Keratinocyte (primary cell): Measurements from ENCODE around the gene GAL. TPM values are rescaled to one million over a fixed set of nuclear protein-coding genes. Genes with fewer than 3 reads are reported as not detected.

Source experiments
- DNase-seq: peaks from one replicate; pipeline ENCODE4 v3.0.0-alpha.2; 2011; ENCODE audit warnings: low read depth, missing footprints, low spot score
- FAIRE-seq: peaks from 2 replicates; lab custom pipeline; 2011; peaks lifted over from hg19 to GRCh38; lab: Jason Lieb, UNC
- H2AFZ ChIP-seq: 2 replicates; pipeline ENCODE4 v1.6.0; 2012; ENCODE audit warnings: low read length, control low read depth, inconsistent platforms; ENCODE audit not compliant: control insufficient read depth
- H3K27ac ChIP-seq: 2 replicates; pipeline ENCODE4 v1.5.1; 2011; ENCODE audit warnings: low read length; ENCODE audit not compliant: control insufficient read depth, insufficient read depth
- H3K27me3 ChIP-seq: 3 replicates; pipeline ENCODE4 v1.6.0; 2011; ENCODE audit warnings: low read length; ENCODE audit not compliant: control insufficient read depth, insufficient read depth; ENCODE audit errors: extremely low read depth
- H3K36me3 ChIP-seq, 2 experiments: 2 replicates in 1 of 2; 3 replicates in 1 of 2; pipeline ENCODE4 v1.5.1; 2011; ENCODE audit warnings: low read length in 2 of 2, mild to moderate bottlenecking in 1 of 2; ENCODE audit not compliant: control insufficient read depth in 2 of 2, insufficient read depth in 2 of 2; ENCODE audit errors: extremely low read depth in 1 of 2
- H3K4me1 ChIP-seq: 3 replicates; pipeline ENCODE4 v1.5.1; 2011; ENCODE audit warnings: low read length; ENCODE audit not compliant: control insufficient read depth, insufficient read depth; ENCODE audit errors: extremely low read depth
- H3K4me2 ChIP-seq: 3 replicates; pipeline ENCODE4 v1.6.0; 2011; ENCODE audit warnings: low read depth, low read length; ENCODE audit not compliant: control insufficient read depth, insufficient read depth; ENCODE audit errors: extremely low read depth
- H3K4me3 ChIP-seq, 3 experiments: fragments of 200-600 bp in 1 of 3; sonication (generic) in 1 of 3; 2 replicates in 2 of 3; 3 replicates in 1 of 3; pipeline ENCODE4 v1.5.1; 2011 to 2016; ENCODE audit warnings: low read length in 3 of 3, mild to moderate bottlenecking in 3 of 3, control low read depth in 2 of 3, inconsistent platforms in 1 of 3, low read depth in 1 of 3, mixed read lengths in 1 of 3, mixed run types in 1 of 3, moderate library complexity in 1 of 3; ENCODE audit not compliant: control insufficient read depth in 2 of 3, insufficient read depth in 2 of 3; ENCODE audit errors: extremely low read depth in 1 of 3
- H3K79me2 ChIP-seq: 2 replicates; pipeline ENCODE4 v1.6.0; 2012; ENCODE audit warnings: low read length; ENCODE audit not compliant: control insufficient read depth, insufficient read depth
- H3K9ac ChIP-seq: 3 replicates; pipeline ENCODE4 v1.6.0; 2011; ENCODE audit warnings: low read length; ENCODE audit not compliant: control insufficient read depth, insufficient read depth; ENCODE audit errors: extremely low read depth
- H3K9me1 ChIP-seq: 3 replicates; pipeline ENCODE4 v1.6.0; 2011; ENCODE audit warnings: low read length; ENCODE audit not compliant: control insufficient read depth, insufficient read depth; ENCODE audit errors: extremely low read depth
- H3K9me3 ChIP-seq: 2 replicates; pipeline ENCODE4 v1.5.1; 2012; ENCODE audit warnings: low read depth, low read length; ENCODE audit not compliant: control insufficient read depth
- H4K20me1 ChIP-seq: 3 replicates; pipeline ENCODE4 v1.6.0; 2011; ENCODE audit warnings: low read length; ENCODE audit not compliant: control insufficient read depth, insufficient read depth; ENCODE audit errors: extremely low read depth
- CTCF ChIP-seq, 3 experiments: IDR thresholded peaks in 1 of 3; conservative IDR thresholded peaks in 1 of 3; optimal IDR thresholded peaks in 1 of 3; 2 replicates in 2 of 3; 3 replicates in 1 of 3; pipeline versions ENCODE3 to v1.5.1; 2011; ENCODE audit warnings: low read length in 3 of 3, mild to moderate bottlenecking in 3 of 3, moderate library complexity in 2 of 3, control low read depth in 1 of 3, inconsistent platforms in 1 of 3; ENCODE audit not compliant: insufficient read depth in 2 of 3; ENCODE audit errors: extremely low read depth in 1 of 3
- EZH2 ChIP-seq: IDR thresholded peaks from one replicate; pipeline ENCODE4 v1.6.1; 2012; ENCODE audit warnings: inconsistent platforms, mild to moderate bottlenecking, low read length, moderate library complexity
- dilution Hi-C: fragments of 300-500 bp; cut with MboI; formaldehyde crosslinking; loops from one replicate; pipeline ENCODE4 v1.7.0; 2020; ENCODE audit warnings: low sequenced_read_pairs; ENCODE audit not compliant: extremely low pct_ligation_motif_present
- polyA plus RNA-seq, 5 experiments: library from polyadenylated mRNA; depleted of rRNA in 3 of 5; stranded (reverse) in 3 of 5; stranded (forward) in 1 of 5; unstranded in 1 of 5; fragments of >200 nt; gene quantifications; 1 replicate in 1 of 5; 2 replicates in 3 of 5; 3 replicates in 1 of 5; pipeline versions ENCODE4 v1.2.1 to v1.2.3, GENCODE V29; 2011 to 2012; ENCODE audit warnings: missing spikeins in 2 of 5, low read depth in 1 of 5, low replicate concordance in 1 of 5

Gene GAL
- polyA plus RNA-seq, 1 donor (not counting 4 experiments of a cell fraction or from before 2014, with no cell fraction given), result 2.2 TPM

- no peak overlapping the region for H2AFZ ChIP-seq
- H3K4me3 ChIP-seq, result no peak overlapping the region
- no peaks in the 10 kb centered on the region for H4K20me1 ChIP-seq
- no peak overlapping the region for H3K27ac ChIP-seq
- TF ChIP-seq CTCF (optimal IDR thresholded peaks at IDR 0.05 in 1 of 3, IDR thresholded peaks at IDR 0.05 in 1 of 3, conservative IDR thresholded peaks at IDR 0.05 in 1 of 3; ENCODE audit: extremely low read depth in 1 of 3, insufficient read depth in 2 of 3, low read length in 3 of 3) (no peak), EZH2 (no peak)
- H3K27me3 ChIP-seq, result peaks cover 15% of the 10 kb centered on the region
- no peaks in the 10 kb centered on the region for H3K79me2 ChIP-seq
- DNase-seq (no peak), FAIRE-seq (no peak)
- H3K9me1 ChIP-seq, result no peaks in the 10 kb centered on the region
- peak overlapping the region; percentile 20 for H3K4me2 ChIP-seq
- dilution Hi-C loops, result no loop called here
- H3K9me3 ChIP-seq, result no peaks in the 10 kb centered on the region
- H3K9ac ChIP-seq, result no peak overlapping the region
- no peaks in the 10 kb centered on the region for H3K36me3 ChIP-seq
- H3K4me1 ChIP-seq, result peaks cover 3% of the 10 kb centered on the region
Observed at GRCh38 chr11:68651208-68651984, 32.9 kb upstream of the GAL start.

- no peak for FAIRE-seq
- Histone ChIP-seq H3K27me3 (peaks cover 15% of the 10 kb centered on the region), H3K4me3 (no peak overlapping the region), H3K36me3 (no peaks in the 10 kb centered on the region), H3K9me3 (no peaks in the 10 kb centered on the region), H3K79me2 (no peaks in the 10 kb centered on the region), H2AFZ (no peak overlapping the region), H4K20me1 (no peaks in the 10 kb centered on the region), H3K4me1 (peaks cover 3% of the 10 kb centered on the region), H3K9ac (no peak overlapping the region), H3K9me1 (no peaks in the 10 kb centered on the region), H3K27ac (no peak overlapping the region), H3K4me2 (peak overlapping the region; percentile 20)
- dilution Hi-C loops, result no loop called here
- no peak for DNase-seq
- TF ChIP-seq EZH2, result no peak
- no peak for TF ChIP-seq CTCF (optimal IDR thresholded peaks at IDR 0.05 in 1 of 3, IDR thresholded peaks at IDR 0.05 in 1 of 3, conservative IDR thresholded peaks at IDR 0.05 in 1 of 3; ENCODE audit: extremely low read depth in 1 of 3, insufficient read depth in 2 of 3, low read length in 3 of 3)
Observed at GRCh38 chr11:68651985-68652682, 32.2 kb upstream of the GAL start.
